GM12873 (cell line): ENCODE measurements around the gene AGO3.

Source experiments
- TF ChIP-seq, protein P1 (sequence below): IDR thresholded peaks from 2 replicates; pipeline ENCODE4 v1.5.1; 2012; ENCODE audit warnings: low read depth, mild to moderate bottlenecking, moderate library complexity, low read length, control low read depth; ENCODE audit not compliant: insufficient read depth; ENCODE audit errors: missing control alignments

AGO3 gene

DNA sequence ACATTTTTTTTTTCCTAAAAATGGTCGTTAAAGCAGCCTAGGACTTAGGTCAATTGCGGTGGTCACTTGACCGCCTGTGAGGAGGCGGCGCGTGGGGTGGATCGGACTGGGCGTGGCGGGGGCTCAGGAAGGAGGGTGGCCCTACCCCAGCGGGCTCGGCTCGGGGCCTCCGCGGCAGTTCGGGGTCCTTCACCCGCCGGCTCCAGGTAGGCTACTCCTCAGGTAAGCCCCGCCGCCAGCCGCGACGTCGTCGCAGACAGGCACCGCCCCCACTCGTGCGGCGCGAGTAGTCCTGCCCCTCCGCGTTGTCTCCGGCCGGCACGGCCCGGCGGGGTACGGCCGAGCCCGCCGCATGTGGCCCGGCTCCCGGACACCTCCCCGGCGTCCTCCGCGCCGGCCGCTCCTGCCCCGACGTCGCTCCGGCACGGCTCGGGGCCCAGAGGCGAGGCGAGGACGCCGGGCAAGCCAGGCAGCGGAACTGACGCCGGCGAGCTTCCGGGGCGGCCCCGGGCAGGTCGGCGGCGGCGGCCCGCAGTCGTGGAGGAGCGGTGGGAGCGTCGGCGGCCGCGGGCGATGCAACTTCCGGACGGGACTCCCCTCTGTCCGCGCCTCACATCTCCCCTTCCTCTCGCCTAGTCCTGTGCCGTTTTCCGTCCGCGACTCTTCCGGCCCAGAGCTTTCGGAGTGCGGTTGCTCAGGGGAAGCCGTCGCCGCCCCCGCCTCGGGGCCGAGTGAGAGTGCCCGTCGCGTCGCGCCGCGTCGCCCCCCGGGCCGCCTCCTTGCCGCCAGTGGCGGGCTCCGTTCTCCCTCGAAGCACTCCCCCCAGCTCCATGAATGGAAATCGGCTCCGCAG lies at the start of gene AGO3:
Gene AGO3, plus strand, starts transcription at position 513 of the 853 bp plus-strand sequence. Its CDS starts 322 bp downstream, at position 835.
- TF ChIP-seq, protein P1, sequence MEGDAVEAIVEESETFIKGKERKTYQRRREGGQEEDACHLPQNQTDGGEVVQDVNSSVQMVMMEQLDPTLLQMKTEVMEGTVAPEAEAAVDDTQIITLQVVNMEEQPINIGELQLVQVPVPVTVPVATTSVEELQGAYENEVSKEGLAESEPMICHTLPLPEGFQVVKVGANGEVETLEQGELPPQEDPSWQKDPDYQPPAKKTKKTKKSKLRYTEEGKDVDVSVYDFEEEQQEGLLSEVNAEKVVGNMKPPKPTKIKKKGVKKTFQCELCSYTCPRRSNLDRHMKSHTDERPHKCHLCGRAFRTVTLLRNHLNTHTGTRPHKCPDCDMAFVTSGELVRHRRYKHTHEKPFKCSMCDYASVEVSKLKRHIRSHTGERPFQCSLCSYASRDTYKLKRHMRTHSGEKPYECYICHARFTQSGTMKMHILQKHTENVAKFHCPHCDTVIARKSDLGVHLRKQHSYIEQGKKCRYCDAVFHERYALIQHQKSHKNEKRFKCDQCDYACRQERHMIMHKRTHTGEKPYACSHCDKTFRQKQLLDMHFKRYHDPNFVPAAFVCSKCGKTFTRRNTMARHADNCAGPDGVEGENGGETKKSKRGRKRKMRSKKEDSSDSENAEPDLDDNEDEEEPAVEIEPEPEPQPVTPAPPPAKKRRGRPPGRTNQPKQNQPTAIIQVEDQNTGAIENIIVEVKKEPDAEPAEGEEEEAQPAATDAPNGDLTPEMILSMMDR = no peak

DNA sequence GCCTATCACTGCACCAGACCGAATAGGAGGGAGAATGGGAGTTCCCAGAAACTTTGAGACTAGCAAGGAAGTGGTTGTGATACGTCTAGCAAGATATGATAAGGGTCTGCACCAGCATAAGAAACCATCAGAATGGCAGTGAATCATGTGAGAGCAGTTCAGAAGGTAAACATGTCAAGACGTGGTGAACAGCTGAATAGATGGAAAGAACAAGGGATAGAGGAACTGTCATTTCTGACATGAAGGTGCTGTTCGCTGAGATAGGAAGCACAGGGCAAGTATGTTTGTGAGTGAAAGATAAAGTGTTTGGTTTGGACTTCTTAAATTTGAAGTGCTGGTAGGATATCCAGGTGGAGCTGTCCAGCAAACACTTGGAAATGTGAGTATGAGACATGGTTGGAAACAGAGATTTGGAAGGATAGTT lies 49.0 kb upstream of the AGO3 start:
- TF ChIP-seq, protein P1 = no peak

- TF ChIP-seq, protein P1 = no peak
These were observed 48.3 kb upstream of the AGO3 start for GRCh38 chr1:35882586-35882944.

- TF ChIP-seq, protein P1 = peak; percentile 92
These were observed 47.8 kb upstream of the AGO3 start, which contains the start of gene AGO1 for GRCh38 chr1:35882945-35883634. TSS of gene AGO1 (plus strand) at chr1:35883209. CDS start at chr1:35883422, 213 bp downstream.

DNA sequence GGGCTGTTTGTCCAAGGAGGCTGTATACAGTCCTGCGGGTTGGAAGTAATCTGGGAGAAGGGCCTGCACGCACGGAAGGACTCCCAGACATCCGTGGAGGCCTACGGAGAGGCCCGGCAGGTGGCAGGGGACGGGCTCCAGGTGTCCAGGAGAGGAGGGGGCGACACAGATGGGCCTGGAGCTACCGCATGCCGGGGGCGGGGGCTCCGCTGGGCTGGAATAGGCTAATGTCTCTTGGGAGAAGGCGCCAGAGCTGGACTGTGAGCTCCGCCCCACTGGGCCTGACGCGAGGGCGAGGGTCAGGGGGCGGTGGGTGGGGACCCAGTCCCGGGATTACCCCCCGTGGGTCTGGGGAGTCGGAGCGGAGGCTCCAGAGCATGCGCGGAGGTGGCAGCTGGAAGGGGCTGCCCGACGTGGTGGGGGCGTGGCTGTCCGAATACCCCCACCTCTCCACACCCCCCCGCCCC lies 47.2 kb upstream of the AGO3 start:
- TF ChIP-seq, protein P1 = no peak

- TF ChIP-seq, protein P1 = no peak
These were observed 46.0 kb upstream of the AGO3 start for GRCh38 chr1:35884934-35885333.

DNA sequence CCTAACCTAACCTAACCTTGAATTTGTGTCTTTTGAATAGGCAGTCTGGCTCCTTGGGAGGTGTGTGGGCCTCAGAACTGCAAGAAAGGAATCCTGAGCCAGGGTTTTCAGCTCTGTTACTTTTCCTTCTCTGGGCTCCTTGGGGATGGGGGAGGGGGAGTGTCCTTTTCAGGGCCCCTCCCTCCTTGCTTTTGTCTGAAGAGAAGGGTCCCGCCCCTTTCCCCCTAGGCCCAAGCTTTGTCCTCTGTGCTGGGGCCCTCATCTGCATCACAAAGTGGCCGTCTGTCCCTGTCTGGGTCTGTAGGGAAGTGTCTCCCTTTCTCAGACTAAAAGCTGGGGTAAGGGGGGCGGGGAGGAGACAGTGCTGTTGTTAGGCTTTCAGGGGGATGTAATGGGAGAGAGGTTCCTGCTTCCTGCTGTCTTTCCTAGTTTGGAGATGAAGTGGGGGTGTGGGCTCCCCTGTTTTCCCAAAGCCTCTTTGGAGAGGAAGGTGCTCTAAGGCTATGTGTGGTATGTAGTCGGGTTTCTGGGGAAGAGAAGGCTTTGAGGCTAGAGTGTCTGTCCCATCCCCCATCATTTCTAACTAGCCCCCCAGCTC lies 44.8 kb upstream of the AGO3 start:
- TF ChIP-seq, protein P1 = no peak
